Endothelial cell of coronary artery (primary cell): ENCODE results near the gene C7orf25. TPM values are rescaled to one million over a fixed set of nuclear protein-coding genes. Genes with fewer than 3 reads are reported as not detected.

Experiments
- total RNA-seq: library from RNA; depleted of rRNA; stranded (reverse); fragments of >200 nt; gene quantifications from 2 replicates; pipeline ENCODE4 v1.2.3, GENCODE V29; 2014

The C7orf25 gene
- 3.3 and 4.3 TPM in 2 replicates for total RNA-seq

GRCh38 chr7:42911454-42912447 is at the start of gene C7orf25:
C7orf25 (minus strand) TSS chr7:42912070; CDS start chr7:42910900, 1,170 bp downstream.

DNA sequence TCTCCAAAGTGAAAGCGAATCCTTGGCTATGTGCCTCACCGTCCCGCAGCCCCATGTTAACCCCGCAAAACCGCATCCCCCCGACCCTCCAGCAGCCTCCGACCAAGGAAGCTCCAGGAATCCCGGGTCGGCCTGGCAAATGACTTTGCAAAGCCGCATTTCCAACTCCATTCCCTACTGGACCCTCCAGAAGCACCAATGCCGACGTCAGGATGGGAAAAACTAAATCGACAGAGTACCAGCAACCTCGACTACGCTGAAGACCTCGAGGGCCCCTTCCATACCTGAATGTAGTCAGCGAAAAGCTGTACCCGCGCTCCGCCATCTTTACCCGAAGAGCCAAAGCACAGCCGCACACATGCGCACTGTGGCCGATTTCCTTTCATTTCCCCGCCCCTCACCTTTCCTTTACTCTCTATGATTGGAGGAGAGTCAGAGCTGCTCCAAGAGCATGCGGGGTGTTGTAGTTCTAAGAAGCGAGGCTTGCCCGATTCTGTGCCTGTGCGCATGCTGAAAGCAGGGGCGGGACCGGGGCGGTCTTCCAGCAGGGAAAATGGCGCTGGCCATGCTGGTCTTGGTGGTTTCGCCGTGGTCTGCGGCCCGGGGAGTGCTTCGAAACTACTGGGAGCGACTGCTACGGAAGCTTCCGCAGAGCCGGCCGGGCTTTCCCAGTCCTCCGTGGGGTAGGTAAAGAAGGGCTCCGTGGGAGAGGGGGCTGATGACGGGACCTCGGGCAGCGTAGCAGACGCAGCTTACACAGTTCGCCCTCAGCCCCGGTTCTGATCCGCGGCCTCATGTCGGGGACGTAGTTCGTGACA is 20.2 kb upstream of the C7orf25 start, which contains the start of the genes MRPL32 and PSMA2:
Gene MRPL32, plus strand, starts transcription at position 543 of the 818 bp plus-strand sequence. Its CDS starts 11 bp downstream, at position 554.
Gene PSMA2, minus strand, starts transcription at position 341 of the 818 bp plus-strand sequence. Its CDS starts 16 bp downstream, at position 325.

Other genes with a start within 250 kb of the C7orf25 start
- gene PSMA2, start 20.1 kb upstream of the C7orf25 start, total RNA-seq, result 49.0 and 88.2 TPM in 2 replicates
- 75.3 and 77.7 TPM in 2 replicates for gene MRPL32, start 20.3 kb upstream of the C7orf25 start, total RNA-seq
- gene HECW1, start 200.6 kb upstream of the C7orf25 start, total RNA-seq, result not detected in 2 replicates